IPS-11a (cell line): Measurements from ENCODE around the gene TKT.

Experiments
- H3K4me3 ChIP-seq: one replicate; pipeline ENCODE4 v1.5.1; 2013; ENCODE audit warnings: low read depth, low read length, control low read depth

The TKT gene

GRCh38 chr3:53226142-53226840 lies 29.5 kb downstream of the TKT start:
- H3K4me3 ChIP-seq, result no peak overlapping the region

GRCh38 chr3:53225651-53226050 lies 30.2 kb downstream of the TKT start:
- H3K4me3 ChIP-seq, result no peak overlapping the region

GRCh38 chr3:53225181-53225580 lies 30.6 kb downstream of the TKT start:
- H3K4me3 ChIP-seq, result no peak overlapping the region

DNA sequence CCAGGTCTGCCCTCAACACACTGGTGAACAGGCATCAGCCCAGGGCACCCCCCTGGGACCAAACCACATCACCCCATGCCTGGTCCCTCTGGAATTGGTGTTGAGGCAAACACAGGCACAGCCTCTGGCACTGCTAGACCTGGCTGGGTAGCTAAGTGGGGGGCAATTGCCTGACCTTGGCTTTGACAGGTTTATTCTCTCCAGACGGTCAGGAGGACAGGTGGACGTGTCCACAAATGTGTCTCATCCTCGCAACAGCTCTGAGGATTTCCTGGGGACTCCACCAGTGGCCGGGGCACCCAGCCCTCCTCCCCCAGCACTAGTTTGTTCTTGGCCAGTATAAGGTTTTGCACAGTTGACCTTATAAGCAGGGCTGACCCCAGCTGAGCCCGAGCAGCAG lies 31.3 kb downstream of the TKT start:
- no peak overlapping the region for H3K4me3 ChIP-seq

GRCh38 chr3:53224026-53224425 lies 31.8 kb downstream of the TKT start:
- H3K4me3 ChIP-seq, result no peak overlapping the region

DNA sequence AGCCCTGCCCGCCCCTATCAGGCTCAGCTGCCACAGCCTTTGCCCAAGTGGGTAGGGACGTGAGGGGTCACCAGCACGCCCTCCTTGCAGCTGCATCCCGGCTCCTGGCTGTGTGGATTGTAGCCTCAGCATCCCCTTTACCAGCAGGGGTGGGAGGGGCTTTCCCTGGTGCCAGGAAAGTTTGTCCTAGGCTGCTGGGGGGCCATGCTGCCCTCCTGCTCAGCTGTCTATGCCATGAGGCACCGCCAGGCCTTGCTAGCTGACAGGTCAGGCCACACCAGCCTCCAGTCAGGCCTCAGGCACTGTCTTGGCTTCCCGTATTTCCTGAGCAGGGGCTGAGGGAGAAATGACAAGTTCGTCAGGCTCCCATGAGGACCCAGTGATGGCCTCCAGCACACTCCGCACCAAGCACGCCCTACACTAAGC lies 32.3 kb downstream of the TKT start:
- no peak overlapping the region for H3K4me3 ChIP-seq

DNA sequence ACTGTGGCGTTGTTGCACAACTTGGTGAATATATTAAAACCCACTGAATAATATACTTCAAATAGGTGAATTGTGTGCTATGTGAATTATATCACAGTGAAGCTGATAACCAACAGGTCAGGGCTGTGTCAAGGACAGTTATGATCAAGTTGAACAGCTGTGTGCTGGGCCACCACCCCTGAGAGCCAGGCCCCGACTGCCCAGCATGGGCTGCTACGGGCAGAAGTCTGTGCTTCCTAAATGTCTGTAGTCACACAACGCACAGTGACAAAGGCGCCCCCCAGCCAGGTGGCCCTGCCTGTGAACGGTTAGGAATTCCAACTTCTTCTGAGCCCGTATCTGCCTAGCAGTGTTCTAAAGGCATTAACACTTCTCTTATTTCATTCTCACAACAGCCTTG lies 32.8 kb downstream of the TKT start:
- no peak overlapping the region for H3K4me3 ChIP-seq

- no peak overlapping the region for H3K4me3 ChIP-seq
Observed at GRCh38 chr3:53222183-53222901, 33.5 kb downstream of the TKT start.

DNA sequence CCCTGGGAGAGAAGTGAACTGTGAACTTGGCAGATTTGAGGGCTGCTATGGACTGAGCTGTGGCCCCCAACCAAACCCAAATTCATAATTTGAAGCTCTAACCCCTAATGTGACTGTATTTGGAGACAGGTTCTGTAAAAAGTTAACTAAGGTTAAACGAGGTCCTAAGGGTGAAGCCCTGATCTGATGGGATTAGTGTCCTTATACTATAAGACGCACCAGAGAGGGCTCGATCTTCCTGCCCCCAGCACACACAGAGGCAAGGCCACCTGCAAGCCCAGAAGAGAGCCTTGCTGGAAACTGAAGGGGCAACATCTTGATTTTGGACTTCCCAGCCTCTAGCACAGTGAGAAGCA lies 34.0 kb downstream of the TKT start:
- no peak overlapping the region for H3K4me3 ChIP-seq

- no peak overlapping the region for H3K4me3 ChIP-seq
Observed at GRCh38 chr3:53221345-53221744, 34.5 kb downstream of the TKT start.

- no peak overlapping the region for H3K4me3 ChIP-seq
Observed at GRCh38 chr3:53219895-53220483, 35.8 kb downstream of the TKT start.

DNA sequence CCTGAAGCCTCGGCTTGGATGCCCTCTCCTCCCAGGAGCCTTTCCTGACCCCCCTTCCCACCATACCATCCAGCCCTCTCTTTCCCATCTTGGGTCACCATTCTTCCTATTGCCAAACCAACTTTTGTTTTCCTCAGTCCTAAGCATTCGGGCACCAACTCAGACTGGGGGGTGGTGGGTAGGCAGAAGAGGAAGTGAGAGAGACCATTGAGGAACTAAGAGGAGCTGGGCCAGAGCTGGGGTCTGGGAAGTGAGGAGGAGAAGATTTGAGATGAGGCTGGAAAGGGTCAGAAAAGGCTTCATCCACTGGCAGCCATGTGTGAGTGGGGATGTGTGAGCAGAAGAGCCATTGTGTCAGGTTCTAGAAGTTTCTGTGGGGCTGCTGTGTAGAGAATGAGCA lies 37.7 kb downstream of the TKT start:
- no peak overlapping the region for H3K4me3 ChIP-seq

DNA sequence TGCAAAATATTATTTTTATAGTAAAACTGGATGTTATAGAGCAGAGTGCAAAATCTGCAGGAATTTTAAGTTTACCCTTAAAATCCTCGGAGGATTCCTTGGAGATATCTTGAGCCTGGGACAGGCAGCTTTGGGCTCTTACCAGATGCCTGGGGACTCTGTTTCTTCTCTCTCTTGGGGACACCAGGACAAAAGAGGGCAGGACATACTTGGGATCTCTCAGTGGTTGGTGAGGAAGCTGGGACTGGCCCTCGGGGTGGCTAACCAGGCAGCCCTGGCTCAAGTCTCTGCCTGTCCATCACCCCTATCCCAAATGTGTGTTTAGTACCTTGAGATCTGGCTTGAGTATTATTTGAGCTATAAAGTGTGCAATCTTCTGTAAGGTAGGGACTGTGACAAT lies 38.6 kb downstream of the TKT start:
- no peak overlapping the region for H3K4me3 ChIP-seq

DNA sequence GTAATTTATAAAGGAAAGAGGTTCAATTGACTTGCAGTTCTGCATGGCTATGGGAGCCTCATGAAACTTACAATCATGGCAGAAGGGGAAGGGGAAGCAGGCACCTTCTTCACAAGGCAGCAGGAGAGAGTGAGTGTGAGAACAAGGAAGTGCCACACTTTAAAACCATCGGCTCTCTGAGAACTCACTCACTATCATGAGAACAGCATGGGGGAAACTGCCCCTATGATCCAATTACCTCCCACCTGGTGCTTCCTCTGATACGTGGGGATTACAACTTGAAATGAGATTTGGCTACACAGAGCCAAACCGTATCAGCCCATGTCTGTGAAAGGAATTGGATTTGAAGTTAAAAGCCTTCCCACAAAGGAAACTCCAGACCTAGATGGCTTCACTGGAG lies 39.1 kb downstream of the TKT start:
- no peak overlapping the region for H3K4me3 ChIP-seq

- H3K4me3 ChIP-seq, result no peak overlapping the region
Observed at GRCh38 chr3:53215816-53216215, 40.0 kb downstream of the TKT start.

DNA sequence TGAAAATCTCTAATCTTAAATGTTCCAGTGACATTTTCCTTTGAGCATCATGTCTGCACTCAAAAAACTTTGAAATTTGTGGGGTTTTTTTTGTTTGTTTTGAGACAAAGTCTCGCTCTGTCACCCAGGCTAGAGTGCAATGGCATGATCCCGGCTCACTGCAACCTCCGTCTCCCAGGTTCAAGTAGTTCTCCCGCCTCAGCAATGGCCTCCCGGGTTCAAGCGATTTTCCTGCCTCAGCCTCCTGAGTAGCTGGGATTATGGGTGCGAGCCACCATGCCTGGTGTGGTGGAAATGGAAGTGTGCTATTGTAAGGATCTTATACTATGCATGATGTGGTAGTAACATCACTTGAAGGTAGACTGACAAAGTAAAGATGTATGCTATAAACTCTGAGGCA lies 42.5 kb downstream of the TKT start:
- H3K4me3 ChIP-seq, result no peak overlapping the region

GRCh38 chr3:53211706-53212702 lies 43.8 kb downstream of the TKT start:
- no peak overlapping the region for H3K4me3 ChIP-seq

- H3K4me3 ChIP-seq, result no peak overlapping the region
Observed at GRCh38 chr3:53202331-53203015, 53.3 kb downstream of the TKT start.

DNA sequence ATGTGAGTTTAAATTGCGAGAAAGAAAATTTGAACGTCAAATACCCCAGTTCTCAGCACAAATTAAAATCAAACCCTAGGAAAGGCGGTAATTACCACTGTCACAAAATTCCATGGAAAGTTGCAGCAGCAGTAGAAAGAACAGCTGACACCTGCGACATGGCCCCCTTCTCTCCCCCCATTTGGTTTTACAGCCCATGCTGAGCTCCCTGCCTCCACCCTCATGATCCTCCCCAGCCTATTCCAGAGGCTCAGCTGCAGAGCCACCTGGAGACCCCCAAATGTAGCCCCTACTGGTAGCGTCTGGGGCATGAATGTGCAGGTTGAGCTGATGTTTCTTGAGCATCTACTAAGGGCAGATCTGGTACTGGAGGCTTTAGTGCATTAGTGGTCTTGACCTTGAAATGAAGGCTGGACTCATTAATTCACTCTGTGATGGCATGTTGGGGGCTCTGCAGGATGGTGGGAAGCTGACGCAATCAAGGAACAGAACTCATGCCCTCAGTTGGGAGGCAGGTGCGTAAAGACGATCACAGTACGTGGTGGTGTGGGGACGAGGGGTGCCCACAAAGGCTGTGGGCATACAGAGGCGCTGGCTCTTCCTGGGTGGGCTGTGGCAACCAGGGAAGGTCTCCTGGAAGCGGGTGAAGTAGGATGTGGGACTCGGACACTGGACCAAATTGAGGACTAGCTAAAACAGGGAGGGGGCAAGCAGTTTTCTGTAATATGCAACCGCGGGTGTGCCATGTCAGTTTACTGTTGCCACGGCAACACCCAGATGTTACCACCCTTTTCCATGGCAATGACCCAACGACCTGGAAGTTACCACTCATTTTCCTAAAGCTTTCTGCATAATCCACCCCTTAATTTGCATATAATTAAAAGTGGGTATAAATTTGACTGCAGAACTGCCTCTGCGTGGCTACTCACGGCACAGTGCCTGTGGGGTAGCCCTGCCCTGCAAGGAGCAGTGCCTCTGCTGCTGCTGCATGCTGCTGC lies 55.0 kb downstream of the TKT start:
- H3K4me3 ChIP-seq, result no peak overlapping the region
